Mucosa of stomach (tissue), 1 donor: Measurements from ENCODE around the gene SPECC1.

ENCODE experiments used
- H3K27me3 ChIP-seq: one replicate; pipeline ENCODE4 v1.7.0; 2013; ENCODE audit warnings: mild to moderate bottlenecking, low read length; ENCODE audit not compliant: control insufficient read depth, insufficient read depth
- H3K36me3 ChIP-seq: one replicate; pipeline ENCODE4 v1.7.0; 2013; ENCODE audit warnings: low read length; ENCODE audit not compliant: control insufficient read depth, insufficient read depth
- H3K4me1 ChIP-seq: one replicate; pipeline ENCODE4 v1.7.0; 2013; ENCODE audit warnings: mild to moderate bottlenecking, low read length; ENCODE audit not compliant: control insufficient read depth, insufficient read depth
- H3K4me3 ChIP-seq: one replicate; pipeline ENCODE4 v1.7.0; 2013; ENCODE audit warnings: low read length
- H3K9ac ChIP-seq: one replicate; pipeline ENCODE4 v1.7.0; 2013; ENCODE audit warnings: mild to moderate bottlenecking, low read length, moderate library complexity
- H3K9me3 ChIP-seq: one replicate; pipeline ENCODE4 v1.7.0; 2013; ENCODE audit warnings: mild to moderate bottlenecking, low read length, moderate library complexity; ENCODE audit not compliant: control insufficient read depth
- donor health status: Pancreatic carcinoma.

The SPECC1 gene

DNA sequence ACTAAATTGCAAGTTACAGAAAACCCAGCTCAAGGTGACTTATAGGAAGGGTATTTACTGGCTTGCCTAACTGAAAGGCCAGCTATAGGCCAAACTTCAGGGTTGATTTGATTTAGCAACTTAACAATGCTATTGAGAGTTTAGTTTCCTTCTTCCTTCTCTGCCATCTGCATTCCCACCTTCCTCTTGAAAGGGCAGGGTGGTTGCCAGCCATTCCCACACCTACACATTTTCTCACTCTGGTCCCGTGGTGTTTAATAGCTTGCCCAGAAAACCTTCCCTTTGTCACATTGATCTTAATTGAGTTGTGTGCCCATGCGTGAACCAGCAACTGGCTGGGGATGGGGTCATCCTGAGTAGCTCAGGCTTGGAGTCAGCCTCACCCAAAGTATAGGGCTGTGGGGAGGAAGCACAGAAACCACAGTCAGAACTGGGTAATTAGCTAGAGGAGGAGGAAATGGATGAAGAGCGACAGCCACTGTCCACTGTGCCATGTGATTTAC lies 194.7 kb downstream of the SPECC1 start:
- Histone ChIP-seq H3K36me3 (no peaks in the 10 kb centered on the region), H3K9ac (no peak overlapping the region), H3K9me3 (no peaks in the 10 kb centered on the region), H3K4me3 (no peak overlapping the region), H3K4me1 (peaks cover 5% of the 10 kb centered on the region), H3K27me3 (no peaks in the 10 kb centered on the region)

DNA sequence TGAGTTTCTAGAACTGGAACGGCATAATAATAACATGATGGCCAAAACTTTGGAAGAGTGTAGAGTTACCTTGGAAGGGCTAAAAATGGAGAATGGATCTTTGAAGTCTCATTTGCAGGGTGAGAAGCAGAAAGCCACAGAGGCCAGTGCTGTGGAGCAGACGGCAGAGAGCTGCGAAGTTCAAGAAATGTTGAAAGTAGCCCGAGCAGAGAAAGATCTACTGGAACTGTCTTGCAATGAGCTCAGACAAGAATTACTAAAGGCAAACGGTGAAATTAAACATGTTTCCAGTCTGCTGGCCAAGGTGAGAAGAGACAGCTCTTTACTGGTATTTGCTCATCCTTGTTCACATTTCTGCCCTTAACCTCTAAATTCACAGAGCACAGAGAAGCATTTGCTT lies 196.4 kb downstream of the SPECC1 start:
- Histone ChIP-seq H3K9ac (no peak overlapping the region), H3K4me1 (peaks cover 5% of the 10 kb centered on the region), H3K9me3 (no peaks in the 10 kb centered on the region), H3K4me3 (no peak overlapping the region), H3K36me3 (no peaks in the 10 kb centered on the region), H3K27me3 (no peaks in the 10 kb centered on the region)

DNA sequence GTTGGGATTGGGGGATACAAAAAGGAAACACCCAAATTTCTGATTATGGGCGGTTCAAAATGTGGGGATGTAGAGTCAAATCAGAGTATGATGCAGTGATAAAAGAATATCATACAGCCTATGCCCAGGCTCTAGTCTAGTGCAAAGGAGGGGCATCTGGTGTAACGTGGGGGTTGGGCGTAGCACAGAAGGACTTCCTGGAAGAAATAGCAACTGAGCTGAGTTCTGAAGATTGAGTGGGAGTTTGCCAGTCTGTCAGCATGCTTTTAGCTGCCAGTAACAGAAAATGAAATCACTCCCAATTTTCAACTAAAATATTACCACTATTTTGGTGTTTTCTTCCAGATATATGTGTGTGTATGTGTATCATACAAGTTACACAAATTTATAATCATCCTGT lies 196.9 kb downstream of the SPECC1 start:
- peaks cover 5% of the 10 kb centered on the region for H3K4me1 ChIP-seq
- no peak overlapping the region for H3K4me3 ChIP-seq

DNA sequence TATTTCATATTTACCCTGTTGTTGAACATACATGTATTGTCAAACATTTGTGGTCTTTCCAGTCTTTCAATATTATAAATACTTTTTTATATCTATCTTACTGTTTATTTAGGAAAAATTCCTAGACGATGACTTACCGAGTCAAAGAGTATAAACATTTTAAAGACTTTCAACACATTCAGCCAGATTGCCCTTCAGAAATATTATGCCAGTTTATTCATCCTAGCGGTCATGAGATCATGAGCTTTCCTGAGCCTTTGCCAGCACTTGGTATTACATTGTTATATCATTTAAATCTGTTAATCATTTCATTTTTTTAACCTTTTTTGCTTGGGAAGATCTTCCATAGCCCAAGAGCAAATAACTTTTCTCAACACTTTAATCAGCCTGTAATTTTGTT lies 197.4 kb downstream of the SPECC1 start:
- H3K4me3 ChIP-seq: no peak overlapping the region
- H3K4me1 ChIP-seq: peaks cover 5% of the 10 kb centered on the region
- no peaks in the 10 kb centered on the region for H3K9me3 ChIP-seq
- no peaks in the 10 kb centered on the region for H3K36me3 ChIP-seq
- no peak overlapping the region for H3K9ac ChIP-seq
- H3K27me3 ChIP-seq: no peaks in the 10 kb centered on the region

More for the DNA sequence above, 196.9 kb downstream of the SPECC1 start:
- H3K9ac ChIP-seq: no peak overlapping the region
- H3K9me3 ChIP-seq: no peaks in the 10 kb centered on the region
- H3K27me3 ChIP-seq: no peaks in the 10 kb centered on the region
- no peaks in the 10 kb centered on the region for H3K36me3 ChIP-seq

DNA sequence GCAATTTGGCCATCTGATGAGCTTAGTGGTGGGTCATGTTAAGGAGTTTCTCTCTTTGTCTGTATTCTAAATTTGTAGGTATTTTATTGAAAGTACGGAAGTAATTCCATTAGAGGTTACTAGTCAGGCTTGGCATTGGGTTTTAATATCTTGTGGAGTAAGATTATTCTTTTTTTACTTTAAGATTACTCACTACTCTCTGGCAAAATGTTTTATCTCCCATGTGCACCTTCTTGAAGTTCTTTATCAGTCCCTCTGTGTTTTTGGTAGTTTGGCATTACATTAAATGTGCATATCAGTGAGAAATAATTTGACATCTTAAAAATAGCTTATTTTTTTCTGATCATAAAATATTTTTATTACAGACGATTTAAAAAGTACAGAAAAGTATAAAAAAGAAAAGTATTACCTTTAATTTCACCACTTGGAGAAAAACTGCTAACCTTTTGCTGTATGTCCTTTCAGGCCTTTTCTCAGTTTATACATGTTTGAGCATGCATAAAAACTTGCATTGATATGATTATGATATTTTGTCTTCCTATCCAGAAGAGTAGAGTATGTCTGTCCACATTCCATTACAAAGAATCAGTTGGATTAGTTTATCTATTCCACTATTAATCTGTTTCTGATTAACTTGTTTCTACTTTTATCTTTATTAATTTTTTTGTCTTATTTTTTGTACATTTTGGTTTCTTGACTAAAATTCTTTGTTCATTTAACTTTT lies 198.3 kb downstream of the SPECC1 start:
- Histone ChIP-seq H3K9ac (no peak overlapping the region), H3K27me3 (no peaks in the 10 kb centered on the region), H3K36me3 (no peaks in the 10 kb centered on the region), H3K4me1 (no peaks in the 10 kb centered on the region), H3K4me3 (no peak overlapping the region), H3K9me3 (no peaks in the 10 kb centered on the region)

DNA sequence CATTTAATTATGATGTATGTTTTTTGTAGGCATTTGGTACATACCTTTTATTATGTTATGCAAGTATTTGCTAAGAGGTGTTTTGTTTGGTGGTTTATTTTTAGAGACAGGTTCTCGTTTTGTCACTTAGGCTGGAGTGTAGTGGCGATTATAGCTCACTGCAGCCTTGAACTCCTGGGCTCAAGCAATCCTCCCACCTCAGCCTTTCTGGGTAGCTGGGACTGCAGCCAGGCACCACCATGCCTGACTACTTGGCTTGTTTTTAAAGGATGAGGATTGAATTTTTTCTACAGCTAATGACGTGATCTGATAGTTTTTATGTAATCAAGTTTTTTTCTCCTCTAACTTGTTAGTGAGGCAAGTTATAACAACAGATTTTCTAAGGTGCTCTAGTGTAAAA lies 199.6 kb downstream of the SPECC1 start:
- Histone ChIP-seq H3K36me3 (no peaks in the 10 kb centered on the region), H3K4me3 (no peak overlapping the region), H3K27me3 (no peaks in the 10 kb centered on the region), H3K9me3 (no peaks in the 10 kb centered on the region), H3K9ac (no peak overlapping the region), H3K4me1 (no peaks in the 10 kb centered on the region)

DNA sequence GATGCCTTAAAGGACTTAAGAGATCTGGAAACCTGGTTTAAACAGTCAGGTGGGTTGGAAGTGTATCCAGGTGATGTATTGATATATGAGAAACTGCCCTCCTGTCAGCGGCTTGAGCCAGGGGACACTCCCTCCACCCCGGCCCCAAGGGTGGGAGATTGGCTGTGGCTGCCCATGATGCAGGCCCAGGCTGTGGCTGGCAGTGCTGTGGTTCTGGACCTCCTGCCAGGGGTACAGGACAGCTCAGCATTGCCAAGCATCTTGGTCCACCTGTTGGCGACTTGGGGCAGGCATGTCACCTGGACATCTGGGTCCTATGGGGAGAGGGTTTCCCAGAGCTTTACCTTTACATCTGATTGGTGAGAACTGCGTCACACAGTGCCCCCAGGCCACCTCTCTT lies 201.0 kb downstream of the SPECC1 start:
- no peaks in the 10 kb centered on the region for H3K27me3 ChIP-seq
- no peaks in the 10 kb centered on the region for H3K4me1 ChIP-seq
- H3K9me3 ChIP-seq: no peaks in the 10 kb centered on the region
- H3K36me3 ChIP-seq: no peaks in the 10 kb centered on the region
- no peak overlapping the region for H3K9ac ChIP-seq
- no peak overlapping the region for H3K4me3 ChIP-seq

DNA sequence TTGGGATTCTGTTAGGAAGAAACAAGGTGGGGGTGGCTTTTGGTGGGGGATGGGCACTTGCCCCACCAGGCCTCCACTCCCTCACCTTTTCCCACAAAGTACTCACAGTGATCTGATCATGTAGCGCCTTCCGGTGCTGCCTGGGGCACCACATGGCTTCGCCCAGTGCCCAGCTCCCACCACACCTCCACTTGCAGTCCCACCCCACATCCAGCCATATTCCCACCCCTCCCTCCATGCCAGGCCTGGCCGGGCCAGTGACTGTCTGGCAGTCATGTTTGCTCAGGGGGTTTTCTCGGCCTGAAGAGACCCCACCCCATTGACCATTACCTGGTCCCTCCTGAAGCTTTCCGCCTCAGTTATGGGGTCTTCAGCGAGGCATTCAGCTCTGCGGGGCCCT lies 201.5 kb downstream of the SPECC1 start:
- H3K9me3 ChIP-seq: no peaks in the 10 kb centered on the region
- no peaks in the 10 kb centered on the region for H3K36me3 ChIP-seq
- H3K9ac ChIP-seq: no peak overlapping the region
- H3K27me3 ChIP-seq: no peaks in the 10 kb centered on the region
- H3K4me1 ChIP-seq: no peaks in the 10 kb centered on the region
- H3K4me3 ChIP-seq: no peak overlapping the region

DNA sequence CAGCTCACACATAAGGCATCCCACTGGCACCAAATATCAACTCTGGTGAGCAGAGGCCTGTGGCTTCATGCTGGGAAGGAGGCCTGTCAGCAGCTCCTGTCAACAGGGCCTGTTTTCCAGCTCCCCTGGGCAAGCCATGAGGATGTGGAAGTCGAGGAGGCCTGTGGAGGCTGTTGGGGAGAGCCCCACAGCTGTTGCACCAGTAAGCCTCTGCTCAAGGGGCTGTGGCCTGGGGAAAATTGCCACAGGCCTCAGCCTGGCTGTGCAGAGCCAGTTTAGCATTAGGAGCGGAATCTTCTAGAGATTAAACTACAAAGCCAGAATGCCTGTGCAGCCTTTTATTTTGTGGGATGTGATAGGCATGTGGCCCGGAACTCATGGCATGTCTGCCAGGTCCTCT lies 202.1 kb downstream of the SPECC1 start:
- H3K36me3 ChIP-seq: no peaks in the 10 kb centered on the region
- H3K4me3 ChIP-seq: no peak overlapping the region
- H3K4me1 ChIP-seq: no peaks in the 10 kb centered on the region
- H3K9me3 ChIP-seq: no peaks in the 10 kb centered on the region
- no peak overlapping the region for H3K9ac ChIP-seq
- no peaks in the 10 kb centered on the region for H3K27me3 ChIP-seq

DNA sequence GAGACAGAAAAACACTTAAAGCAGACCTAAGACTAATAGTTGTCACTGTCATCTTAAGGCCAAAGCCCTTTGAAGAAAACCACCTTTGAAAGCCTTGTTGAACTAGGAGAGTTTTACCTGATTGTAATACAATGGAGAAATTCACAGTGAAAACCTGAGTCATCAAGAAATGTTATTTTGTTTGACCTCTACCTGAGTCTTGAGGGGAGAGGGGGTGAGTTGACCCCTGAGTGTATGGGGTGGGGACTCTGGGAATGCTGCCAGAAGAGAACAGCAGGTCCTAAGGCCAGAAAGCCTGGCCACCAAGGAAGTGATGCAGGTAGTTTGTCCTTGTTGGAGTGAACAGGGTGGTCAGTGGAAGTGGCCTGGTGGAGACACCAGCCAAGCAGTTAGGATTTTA lies 204.3 kb downstream of the SPECC1 start:
- Histone ChIP-seq H3K4me1 (no peaks in the 10 kb centered on the region), H3K36me3 (no peaks in the 10 kb centered on the region), H3K27me3 (no peaks in the 10 kb centered on the region)

DNA sequence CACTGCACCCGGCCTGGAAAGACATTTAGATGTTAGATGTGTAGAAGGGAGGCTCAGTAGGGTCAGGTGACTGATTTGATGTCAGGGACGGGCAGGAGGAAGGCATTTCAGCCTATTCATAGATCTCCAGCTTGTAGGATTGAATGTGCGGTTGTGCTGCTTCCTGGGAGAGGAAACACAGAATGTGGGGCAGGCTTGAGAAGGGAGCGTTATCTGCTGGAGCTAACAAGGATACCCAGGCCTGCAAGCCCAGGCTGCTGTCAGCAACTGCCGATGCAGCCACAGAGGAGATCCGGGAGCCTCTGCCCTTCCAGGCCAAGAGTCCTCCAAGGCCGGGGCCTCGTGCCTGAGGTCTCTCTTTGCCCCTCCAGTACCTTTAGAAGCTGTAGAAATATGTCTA lies 205.6 kb downstream of the SPECC1 start:
- Histone ChIP-seq H3K36me3 (no peaks in the 10 kb centered on the region), H3K27me3 (no peaks in the 10 kb centered on the region), H3K9me3 (no peaks in the 10 kb centered on the region), H3K4me3 (no peak overlapping the region), H3K9ac (no peak overlapping the region), H3K4me1 (no peaks in the 10 kb centered on the region)

More for the DNA sequence above, 204.3 kb downstream of the SPECC1 start:
- no peak overlapping the region for H3K4me3 ChIP-seq
- H3K9me3 ChIP-seq: no peaks in the 10 kb centered on the region
- H3K9ac ChIP-seq: no peak overlapping the region

DNA sequence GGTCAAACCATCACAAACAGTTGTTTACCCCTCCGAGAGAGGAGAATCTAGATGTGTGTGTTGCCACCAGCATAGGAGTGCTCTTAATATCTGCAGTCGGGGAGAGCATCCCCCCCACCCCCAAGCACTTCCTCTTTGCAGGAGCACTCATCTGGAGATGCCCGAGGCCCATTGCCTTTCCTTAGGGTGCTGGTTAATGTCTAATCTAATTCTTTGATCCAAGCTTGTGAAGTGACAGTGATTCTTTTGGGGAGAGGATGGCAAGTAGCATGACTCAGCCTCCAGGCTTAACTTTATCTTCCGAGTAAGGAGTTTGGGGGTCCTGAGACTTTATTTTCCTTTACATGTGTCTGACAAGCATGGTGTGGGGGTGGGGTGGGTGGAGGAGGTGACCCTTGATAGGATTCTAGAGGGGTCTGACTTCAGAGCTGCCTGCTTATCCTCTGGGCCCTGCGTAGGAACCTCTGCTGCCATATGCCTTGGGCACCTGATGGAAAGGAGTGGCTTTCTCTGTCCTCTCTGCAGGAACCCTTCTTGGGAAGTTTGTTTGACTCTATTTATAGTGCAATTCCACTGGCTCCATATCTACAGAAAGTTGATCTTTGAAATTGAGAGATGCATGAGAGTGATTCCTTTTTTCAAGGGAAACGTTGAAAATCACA lies 207.1 kb downstream of the SPECC1 start:
- no peaks in the 10 kb centered on the region for H3K36me3 ChIP-seq
- no peaks in the 10 kb centered on the region for H3K9me3 ChIP-seq
- H3K27me3 ChIP-seq: no peaks in the 10 kb centered on the region
- no peaks in the 10 kb centered on the region for H3K4me1 ChIP-seq
- no peak overlapping the region for H3K9ac ChIP-seq
- no peak overlapping the region for H3K4me3 ChIP-seq
